Panc1 (cell line): ENCODE data around the gene SURF2. TPM values are rescaled to one million over a fixed set of nuclear protein-coding genes. Genes with fewer than 3 reads are reported as not detected.

Experiments
- ATAC-seq: fragments of 200-7000 bp; cut with Tn5 transposase; 2 replicates; pipeline ENCODE4 v1.9.1; 2020; ENCODE audit warnings: mild to moderate bottlenecking, moderate library complexity
- BruUV-seq: library from RNA; stranded (reverse); fragments of 400-500 nt; replicated peaks from 2 replicates; lab custom pipeline; 2021; lab: Mats Ljungman, UMichigan
- CTCF ChIA-PET: fragments of 300-600 bp; sonication (Branson Sonifier 250); formaldehyde crosslinking; loops from one replicate; lab custom pipeline; 2022; ENCODE audit warnings: antibody characterized with exemption; lab: Charles Lee
- POLR2A ChIA-PET: fragments of 300-600 bp; sonication (Branson Sonifier 250); formaldehyde crosslinking; loops from one replicate; lab custom pipeline; 2022; ENCODE audit warnings: antibody characterized with exemption; lab: Charles Lee
- DNase-seq: peaks from one replicate; pipeline ENCODE4 v3.0.0-alpha.2; 2010; ENCODE audit warnings: low read depth, low spot score
- H3K27ac ChIP-seq: 2 replicates; pipeline ENCODE4 v1.5.1; 2011; ENCODE audit warnings: mild to moderate bottlenecking, low read length, inconsistent platforms
- H3K27me3 ChIP-seq: fragments of 200-500 bp; sonication (Bioruptor generic); 2 replicates; pipeline ENCODE4 v1.6.0; 2014; ENCODE audit warnings: low read length, inconsistent platforms; ENCODE audit not compliant: control insufficient read depth, insufficient read depth
- H3K36me3 ChIP-seq: fragments of 200-500 bp; sonication (Bioruptor generic); 2 replicates; pipeline ENCODE4 v1.5.1; 2014; ENCODE audit warnings: inconsistent platforms, mild to moderate bottlenecking, low read length, moderate library complexity; ENCODE audit not compliant: control insufficient read depth, insufficient read depth
- H3K4me1 ChIP-seq: 2 replicates; pipeline ENCODE4 v1.5.1; 2011; ENCODE audit warnings: inconsistent platforms, mild to moderate bottlenecking, low read length, moderate library complexity; ENCODE audit not compliant: control insufficient read depth, insufficient read depth
- H3K4me3 ChIP-seq, 2 experiments: 2 replicates each; pipeline ENCODE4 v1.5.1; 2011 to 2012; ENCODE audit warnings: low read depth in 2 of 2, low read length in 2 of 2, mild to moderate bottlenecking in 2 of 2, inconsistent platforms in 1 of 2, moderate library complexity in 1 of 2
- H3K9me3 ChIP-seq: fragments of 200-500 bp; sonication (Bioruptor generic); 2 replicates; pipeline ENCODE4 v1.5.1; 2014; ENCODE audit warnings: low read depth, mild to moderate bottlenecking, inconsistent platforms, low read length, moderate library complexity; ENCODE audit not compliant: control insufficient read depth, insufficient read depth
- CTCF ChIP-seq: fragments of 450-650 bp; IDR thresholded peaks from 2 replicates; pipeline ENCODE4 v1.5.1; 2017; ENCODE audit warnings: mild to moderate bottlenecking
- POLR2AphosphoS5 ChIP-seq: IDR thresholded peaks from 2 replicates; pipeline ENCODE4 v1.6.1; 2012; ENCODE audit warnings: mild to moderate bottlenecking, low read depth, low read length, moderate library complexity
- REST ChIP-seq, 2 experiments: IDR thresholded peaks; 2 replicates each; pipeline ENCODE4 v1.6.1; 2011 to 2012; ENCODE audit warnings: low read depth in 2 of 2, control low read depth in 1 of 2, low read length in 1 of 2, mild to moderate bottlenecking in 1 of 2, moderate library complexity in 1 of 2; ENCODE audit not compliant: insufficient read depth in 1 of 2
- SIN3A ChIP-seq: IDR thresholded peaks from 2 replicates; pipeline ENCODE4 v1.6.1; 2012; ENCODE audit warnings: low read depth, mild to moderate bottlenecking, low read length, moderate library complexity, borderline replicate concordance; ENCODE audit not compliant: insufficient read depth
- TCF7L2 ChIP-seq: IDR thresholded peaks from 2 replicates; pipeline ENCODE4 v1.6.1; 2011; ENCODE audit warnings: mild to moderate bottlenecking, low read depth, low read length, inconsistent platforms
- in situ Hi-C: cut with HindIII; loops from 2 replicates; pipeline ENCODE4 v1.10.0; 2016; ENCODE audit warnings: low sequenced_read_pairs, low pct_unique_long_range_greater_than_20kb
- intact Hi-C: fragments of 100-400 bp; cut with micrococcal nuclease; formaldehyde crosslinking; loops from one replicate; pipeline ENCODE4 v1.10.0; 2022; ENCODE audit not compliant: unreplicated experiment
- total RNA-seq: library from RNA; stranded (reverse); gene quantifications from one replicate; pipeline ENCODE4 v1.2.1, GENCODE V29; 2021; ENCODE audit not compliant: unreplicated experiment

The SURF2 gene
- total RNA-seq, 1 experiment from 2014 or later: 19.2 TPM

GRCh38 chr9:133402689-133403088 lies 46.3 kb downstream of the SURF2 start:
- intact Hi-C loops (no loop called here), in situ Hi-C loops (no loop called here)
- TF ChIP-seq REST (IDR thresholded peaks at IDR 0.05; ENCODE audit: insufficient read depth in 1 of 2, low read depth in 2 of 2, low read length in 1 of 2) (no peak), SIN3A (no peak), TCF7L2 (no peak), CTCF (no peak), POLR2AphosphoS5 (no peak)
- Histone ChIP-seq H3K4me3 (no peak overlapping the region), H3K9me3 (no peaks in the 10 kb centered on the region), H3K27ac (no peak overlapping the region), H3K4me1 (no peaks in the 10 kb centered on the region), H3K36me3 (no peaks in the 10 kb centered on the region), H3K27me3 (no peaks in the 10 kb centered on the region)
- CTCF ChIA-PET: interaction anchor here (0.6 kb wide), 1 partner anchor 84 kb away, joined by 5 read pairs; no protein-coding TSS in a partner anchor
- POLR2A ChIA-PET: no interaction called here
- DNase-seq (no peak), ATAC-seq (no peak)
- BruUV-seq: no TSS peak

- BruUV-seq: no TSS peak
- POLR2A ChIA-PET: interaction anchor here (0.6 kb wide), 1 partner anchor 549 kb away, joined by 3 read pairs; no protein-coding TSS in a partner anchor
- DNase-seq (no peak), ATAC-seq (peak; percentile 53)
- Histone ChIP-seq H3K9me3 (no peaks in the 10 kb centered on the region), H3K4me3 (no peak overlapping the region), H3K4me1 (no peaks in the 10 kb centered on the region), H3K27ac (no peak overlapping the region), H3K27me3 (no peaks in the 10 kb centered on the region), H3K36me3 (no peaks in the 10 kb centered on the region; the same call in 1 of the 2 replicates)
- TF ChIP-seq TCF7L2: no peak
- no peak for TF ChIP-seq REST (IDR thresholded peaks at IDR 0.05; ENCODE audit: insufficient read depth in 1 of 2, low read depth in 2 of 2, low read length in 1 of 2)
- TF ChIP-seq CTCF: peak; percentile 79
- TF ChIP-seq POLR2AphosphoS5: 0 out of 2 replicates have a peak, but pooled peaks have one; percentile 23
- no peak for TF ChIP-seq SIN3A
- intact Hi-C loops: no loop called here
- in situ Hi-C loops: no loop called here
- CTCF ChIA-PET: no interaction called here
Measured at GRCh38 chr9:133403766-133404453, 47.6 kb downstream of the SURF2 start.
